ENCODE results near the gene ZNF333.

The ZNF333 gene

GRCh38 chr19:14731200-14731599 is 41.4 kb downstream of the ZNF333 start:
- H3K4me3 ChIP-seq (replicated peaks; ENCODE audit: insufficient read depth, low read length): no peak overlapping the region
- no peak for DNase-seq (ENCODE audit: low read depth in 1 of 2, low spot score in 1 of 2)
- no peak overlapping the region for H3K27ac ChIP-seq (replicated peaks)
- TF ChIP-seq SPI1 (IDR thresholded peaks at IDR 0.05; ENCODE audit: borderline replicate concordance, low read depth) (no peak), REST (IDR thresholded peaks at IDR 0.05; ENCODE audit: insufficient replicate concordance, low read depth) (no peak), GABPA (IDR thresholded peaks at IDR 0.05; ENCODE audit: low read depth) (no peak), CTCF (IDR thresholded peaks at IDR 0.05; ENCODE audit: insufficient read depth, low read length) (no peak)
- no peaks in the 10 kb centered on the region for H3K27me3 ChIP-seq (ENCODE audit: insufficient read depth, poor library complexity, severe bottlenecking)

- Histone ChIP-seq H3K27ac (replicated peaks) (no peak overlapping the region), H3K4me3 (replicated peaks; ENCODE audit: insufficient read depth, low read length) (no peak overlapping the region), H3K27me3 (ENCODE audit: insufficient read depth, poor library complexity, severe bottlenecking) (no peaks in the 10 kb centered on the region)
- no peak for DNase-seq (ENCODE audit: low read depth in 1 of 2, low spot score in 1 of 2)
- no peak for TF ChIP-seq POLR2AphosphoS5 (IDR thresholded peaks at IDR 0.05; ENCODE audit: low read depth)
- no peak for TF ChIP-seq CTCF (IDR thresholded peaks at IDR 0.05; ENCODE audit: insufficient read depth, low read length)
- no peak for TF ChIP-seq REST (IDR thresholded peaks at IDR 0.05; ENCODE audit: insufficient replicate concordance, low read depth)
- no peak for TF ChIP-seq SPI1 (IDR thresholded peaks at IDR 0.05; ENCODE audit: borderline replicate concordance, low read depth)
- TF ChIP-seq GABPA (IDR thresholded peaks at IDR 0.05; ENCODE audit: low read depth): no peak
Measured at GRCh38 chr19:14732510-14732909, 42.7 kb downstream of the ZNF333 start.

GRCh38 chr19:14733574-14733973 is 43.7 kb downstream of the ZNF333 start:
- DNase-seq (ENCODE audit: low read depth in 1 of 2, low spot score in 1 of 2): no peak
- no peak overlapping the region for H3K4me3 ChIP-seq (replicated peaks; ENCODE audit: insufficient read depth, low read length)
- H3K27ac ChIP-seq (replicated peaks): no peak overlapping the region
- H3K27me3 ChIP-seq (ENCODE audit: insufficient read depth, poor library complexity, severe bottlenecking): no peaks in the 10 kb centered on the region
- TF ChIP-seq POLR2AphosphoS5 (IDR thresholded peaks at IDR 0.05; ENCODE audit: low read depth) (no peak), SPI1 (IDR thresholded peaks at IDR 0.05; ENCODE audit: borderline replicate concordance, low read depth) (no peak), REST (IDR thresholded peaks at IDR 0.05; ENCODE audit: insufficient replicate concordance, low read depth) (no peak), GABPA (IDR thresholded peaks at IDR 0.05; ENCODE audit: low read depth) (no peak)

GRCh38 chr19:14735915-14736314 is 46.1 kb downstream of the ZNF333 start:
- Histone ChIP-seq H3K27me3 (ENCODE audit: insufficient read depth, poor library complexity, severe bottlenecking) (no peaks in the 10 kb centered on the region), H3K4me3 (replicated peaks; ENCODE audit: insufficient read depth, low read length) (no peak overlapping the region), H3K27ac (replicated peaks) (no peak overlapping the region)
- TF ChIP-seq SPI1 (IDR thresholded peaks at IDR 0.05; ENCODE audit: borderline replicate concordance, low read depth): no peak
- TF ChIP-seq POLR2AphosphoS5 (IDR thresholded peaks at IDR 0.05; ENCODE audit: low read depth): no peak
- no peak for TF ChIP-seq CTCF (IDR thresholded peaks at IDR 0.05; ENCODE audit: insufficient read depth, low read length)
- no peak for TF ChIP-seq REST (IDR thresholded peaks at IDR 0.05; ENCODE audit: insufficient replicate concordance, low read depth)
- DNase-seq (ENCODE audit: low read depth in 1 of 2, low spot score in 1 of 2): no peak
